Activated T-helper 1 cell treated with Interleukin-2 at 50 U/mL for 16 hours (primary cell): ENCODE data around the gene FUT4.
"Not testable (repeated sequence)": the region's sequence is repeated elsewhere in the genome, so short reads cannot be mapped to it uniquely, and the experiment has no call there.

Source experiments
- DNase-seq: peaks from one replicate; pipeline ENCODE4 v3.0.0-alpha.2; 2020; ENCODE audit warnings: low read depth

The FUT4 gene

GRCh38 chr11:94533206-94533605, 10.5 kb upstream of the FUT4 start:
- no peak for DNase-seq

GRCh38 chr11:94533696-94534630, 9.8 kb upstream of the FUT4 start:
- no peak for DNase-seq

GRCh38 chr11:94536386-94536785, 7.3 kb upstream of the FUT4 start:
- DNase-seq = no peak

GRCh38 chr11:94537031-94537600, 6.6 kb upstream of the FUT4 start:
- no peak for DNase-seq

- no peak for DNase-seq
Measured at GRCh38 chr11:94539420-94539819, 4.3 kb upstream of the FUT4 start.

GRCh38 chr11:94544646-94545263, 1.0 kb downstream of the FUT4 start:
- no peak for DNase-seq

GRCh38 chr11:94545264-94546161, 1.8 kb downstream of the FUT4 start:
- DNase-seq = no peak

GRCh38 chr11:94546162-94546470, 2.4 kb downstream of the FUT4 start:
- no peak for DNase-seq

GRCh38 chr11:94546886-94547285, 3.2 kb downstream of the FUT4 start:
- no peak for DNase-seq

- DNase-seq = no peak
Measured at GRCh38 chr11:94549146-94549545, 5.4 kb downstream of the FUT4 start.

GRCh38 chr11:94550513-94550912, 6.8 kb downstream of the FUT4 start:
- no peak for DNase-seq

- DNase-seq = no peak
Measured at GRCh38 chr11:94553938-94554337, 10.2 kb downstream of the FUT4 start.

GRCh38 chr11:94555752-94556329, 12.1 kb downstream of the FUT4 start:
- DNase-seq = not testable (repeated sequence)

- DNase-seq = no peak
Measured at GRCh38 chr11:94557421-94557820, 13.7 kb downstream of the FUT4 start.

GRCh38 chr11:94557992-94558391, 14.3 kb downstream of the FUT4 start:
- DNase-seq = no peak

- DNase-seq = no peak
Measured at GRCh38 chr11:94558468-94558867, 14.7 kb downstream of the FUT4 start.

- DNase-seq = no peak
Measured at GRCh38 chr11:94558932-94559331, 15.2 kb downstream of the FUT4 start.

- DNase-seq = no peak
Measured at GRCh38 chr11:94559361-94559760, 15.6 kb downstream of the FUT4 start.

- DNase-seq = no peak
Measured at GRCh38 chr11:94560834-94561233, 17.1 kb downstream of the FUT4 start.

- no peak for DNase-seq
Measured at GRCh38 chr11:94563176-94563847, 19.6 kb downstream of the FUT4 start.

- DNase-seq = no peak
Measured at GRCh38 chr11:94563848-94564467, 20.2 kb downstream of the FUT4 start.
